22Rv1 (cell line): ENCODE results near the gene YTHDF1.

ENCODE experiments used
- CTCF ChIP-seq: fragments of 450-650 bp; IDR thresholded peaks from 2 replicates; pipeline ENCODE4 v1.5.1; 2017; ENCODE audit warnings: mild to moderate bottlenecking
- ZFX ChIP-seq: fragments of 450-650 bp; IDR thresholded peaks from 2 replicates; pipeline ENCODE4 v1.6.1; 2017; ENCODE audit warnings: antibody characterized with exemption, borderline replicate concordance

- no peak for TF ChIP-seq CTCF
- TF ChIP-seq ZFX: no peak
These were observed 23.5 kb upstream of the YTHDF1 start for GRCh38 chr20:63239431-63239830.
